CD4-positive, alpha-beta T cell treated with Interferon gamma for 1 hour (primary cell): ENCODE data around the gene SLC4A11.
"Not testable (repeated sequence)": the region's sequence is repeated elsewhere in the genome, so short reads cannot be mapped to it uniquely, and the experiment has no call there.

Source experiments
- DNase-seq: peaks from one replicate; pipeline ENCODE4 v3.0.0-alpha.2; 2020

Gene SLC4A11

DNA sequence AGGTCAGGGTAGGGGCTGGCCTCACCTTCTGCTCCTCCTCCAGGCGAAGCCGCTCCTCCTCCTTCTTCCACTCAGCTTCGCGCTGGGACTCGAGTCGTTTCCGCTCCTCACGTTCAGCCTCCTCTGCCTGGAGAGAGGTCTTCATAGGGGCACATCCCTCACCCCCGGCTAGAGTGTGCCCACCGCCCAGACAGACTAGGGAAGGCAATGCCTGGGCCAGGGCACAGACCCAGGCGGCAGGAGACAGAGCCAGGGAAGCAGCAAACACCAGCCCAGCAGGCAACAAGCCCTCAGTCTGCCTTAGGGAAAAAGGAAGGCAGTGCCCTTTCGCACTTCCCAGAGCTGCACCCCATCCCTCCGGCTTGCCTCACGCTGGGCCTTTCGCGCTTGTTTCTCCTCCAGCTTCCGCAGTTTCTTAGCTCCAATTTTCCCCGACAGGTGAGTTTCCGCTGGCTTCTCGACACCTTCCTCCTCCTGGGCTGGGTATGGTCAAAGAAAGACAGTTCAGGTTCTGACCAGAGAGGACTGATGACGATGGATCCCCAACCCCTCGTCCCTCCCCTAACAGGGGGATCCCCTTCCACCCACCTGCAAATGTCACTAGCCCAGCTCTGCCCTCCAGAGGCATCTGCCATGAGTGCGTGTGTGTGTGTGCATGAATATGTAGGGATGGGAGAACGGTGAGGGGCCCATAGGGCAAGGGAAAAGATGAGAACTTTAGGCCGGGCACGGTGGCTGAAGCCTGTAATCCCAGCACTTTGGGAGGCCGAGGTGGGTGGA, 38.8 kb downstream of the SLC4A11 start:
- no peak for DNase-seq

DNA sequence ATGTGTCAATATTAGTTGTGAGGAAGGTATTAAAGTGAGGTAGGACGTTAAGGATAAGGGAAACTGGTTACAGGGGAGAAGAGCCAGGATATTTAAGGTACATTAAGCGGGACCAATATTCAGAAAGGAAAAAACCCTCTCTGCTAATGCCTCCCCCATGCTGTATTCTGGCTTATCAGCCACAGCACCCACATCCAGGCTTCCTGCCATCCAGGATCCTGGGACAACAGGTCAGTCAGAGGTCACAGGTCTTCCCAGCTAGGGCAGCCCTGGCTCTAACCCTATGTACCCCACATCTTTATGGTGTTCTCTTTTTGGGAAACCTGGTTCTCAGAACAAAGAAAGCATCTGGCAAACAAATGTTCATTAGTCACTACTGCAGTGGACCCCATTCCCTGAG, 39.8 kb downstream of the SLC4A11 start:
- no peak for DNase-seq

DNA sequence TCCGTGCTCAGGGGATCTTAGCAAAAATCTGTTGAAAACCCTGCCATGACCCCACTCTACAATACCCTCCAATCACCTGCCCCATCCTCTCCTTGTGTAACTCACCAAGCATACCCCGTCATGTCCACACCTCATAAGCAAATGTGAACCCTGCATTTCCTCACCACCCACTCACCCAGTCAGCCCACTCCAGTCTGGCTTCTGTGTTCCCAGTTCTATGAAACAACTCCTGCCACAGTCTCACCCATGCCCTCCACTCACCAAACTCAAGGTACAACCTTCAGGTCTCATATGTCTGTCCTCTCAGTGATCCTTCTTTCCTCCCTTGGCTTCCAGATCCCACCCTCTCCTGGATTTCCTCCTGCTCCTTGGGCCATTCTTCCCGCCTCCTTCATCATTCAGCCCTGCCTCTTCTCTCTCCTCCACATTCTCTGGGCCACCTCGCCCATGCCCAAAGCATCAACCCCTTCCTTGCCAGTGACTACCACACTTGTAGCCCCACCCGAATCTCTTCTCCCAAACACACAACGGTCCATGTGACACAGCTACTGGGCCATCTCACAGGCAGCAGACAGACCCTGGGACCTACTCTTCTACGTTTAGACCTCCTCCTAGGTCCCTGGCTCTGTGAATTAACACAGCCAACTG, 43.3 kb downstream of the SLC4A11 start:
- DNase-seq = no peak

DNA sequence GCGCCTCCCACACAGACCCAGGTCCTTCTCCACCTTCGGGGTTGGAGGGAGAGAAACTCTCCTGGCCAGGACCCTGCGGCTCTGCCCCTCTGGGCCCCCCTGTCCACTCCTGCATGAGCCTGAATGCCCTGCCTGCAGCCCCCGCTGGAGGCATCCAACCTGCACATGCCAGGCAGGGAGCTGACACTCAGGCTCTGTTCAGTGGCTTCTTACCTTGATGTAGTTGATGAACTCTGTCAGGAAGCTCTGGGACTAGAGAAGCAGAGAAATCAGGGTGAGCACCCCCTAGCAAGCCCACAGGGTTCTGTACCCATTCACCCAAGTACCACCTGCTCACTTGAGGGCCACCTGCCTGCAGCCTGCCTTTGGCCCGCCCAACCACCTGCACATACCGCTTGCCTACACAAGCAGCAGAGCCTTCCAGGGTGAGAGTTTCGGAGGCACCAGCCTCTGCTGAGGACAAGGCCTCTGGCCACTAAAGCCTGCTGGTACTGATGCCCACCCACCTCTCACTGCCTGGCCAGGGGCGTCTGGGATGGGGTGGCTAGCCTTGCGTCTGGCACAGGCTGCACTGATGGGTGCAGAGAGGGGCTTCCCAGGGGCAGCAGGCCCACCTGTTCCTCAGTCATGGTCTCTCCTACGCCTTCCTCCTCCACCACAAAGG, 44.2 kb downstream of the SLC4A11 start:
- no peak for DNase-seq

DNA sequence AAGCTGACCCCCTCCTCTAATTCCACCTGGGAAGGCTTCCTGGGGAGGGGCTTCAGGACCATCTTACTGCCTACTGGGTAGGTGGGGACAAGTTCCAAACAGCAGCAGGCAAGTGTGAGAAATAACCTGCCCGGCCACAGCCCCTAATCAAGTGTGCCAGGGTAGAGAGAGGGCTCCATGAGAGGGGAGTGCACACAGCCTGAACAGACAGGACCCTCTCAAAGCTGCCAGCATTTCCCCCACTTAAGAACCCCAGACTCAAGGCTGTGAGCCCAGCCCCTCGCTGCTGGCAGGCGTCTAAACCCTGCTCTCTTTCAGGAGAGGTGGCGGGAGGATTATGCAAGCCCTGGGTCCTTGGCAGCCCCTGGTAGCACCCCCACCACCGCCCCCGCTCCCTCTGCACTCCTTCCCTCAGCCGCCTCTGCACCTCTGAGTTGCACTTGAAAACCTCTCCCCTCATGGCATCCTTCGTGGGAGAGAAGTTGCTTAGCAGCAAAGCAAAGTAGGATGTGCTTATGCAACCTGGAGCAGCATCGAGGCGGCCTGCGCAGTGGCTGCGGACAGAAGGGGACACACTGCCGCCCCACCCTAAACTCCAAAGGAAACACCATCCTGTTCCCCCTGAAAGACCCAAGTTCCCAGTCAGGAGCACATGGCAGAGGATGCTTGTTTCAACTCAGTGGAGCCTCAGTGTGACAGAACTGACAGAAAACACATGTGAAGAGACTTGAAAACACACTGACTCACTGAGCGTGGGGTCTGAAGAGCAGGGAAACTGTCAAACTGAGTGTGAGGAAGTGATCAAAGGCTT, 45.0 kb downstream of the SLC4A11 start:
- DNase-seq = no peak

DNA sequence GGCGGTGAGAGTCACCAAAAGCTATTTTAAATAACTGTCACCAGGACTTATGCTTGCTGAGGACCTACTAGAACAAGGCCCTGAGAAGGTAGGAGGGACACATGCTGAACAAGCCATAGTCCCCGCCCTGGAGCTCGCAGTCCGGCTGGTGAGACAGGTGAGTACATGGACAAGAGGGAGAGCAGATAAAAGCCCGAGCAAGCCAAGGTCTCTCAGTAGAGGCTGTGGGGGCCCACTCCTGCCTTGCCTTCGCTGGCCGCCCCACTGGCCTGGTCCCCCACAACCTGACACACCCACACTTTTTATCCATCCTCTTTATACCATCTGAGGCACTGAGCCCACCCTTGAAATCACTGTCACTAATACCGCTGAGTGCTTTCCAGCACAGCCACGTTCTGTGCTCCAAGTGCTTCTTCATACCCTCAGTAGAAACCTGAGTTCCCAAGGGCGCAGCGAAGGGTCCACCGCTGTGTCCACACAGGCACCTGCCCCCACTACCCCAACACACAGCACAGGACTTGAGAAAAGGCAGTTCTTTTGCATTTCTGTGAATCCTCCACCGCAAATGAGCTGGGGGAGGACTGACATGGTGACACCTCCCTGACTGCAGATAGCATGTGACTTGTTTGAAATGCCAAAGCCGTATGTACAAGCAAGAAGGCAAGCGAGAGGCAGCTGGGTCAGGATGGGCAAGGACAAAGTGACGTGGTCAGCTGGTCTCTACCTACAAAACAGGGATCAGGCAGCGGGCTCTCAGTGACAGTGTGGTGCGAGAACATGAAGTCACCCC, 46.6 kb downstream of the SLC4A11 start:
- DNase-seq = no peak

DNA sequence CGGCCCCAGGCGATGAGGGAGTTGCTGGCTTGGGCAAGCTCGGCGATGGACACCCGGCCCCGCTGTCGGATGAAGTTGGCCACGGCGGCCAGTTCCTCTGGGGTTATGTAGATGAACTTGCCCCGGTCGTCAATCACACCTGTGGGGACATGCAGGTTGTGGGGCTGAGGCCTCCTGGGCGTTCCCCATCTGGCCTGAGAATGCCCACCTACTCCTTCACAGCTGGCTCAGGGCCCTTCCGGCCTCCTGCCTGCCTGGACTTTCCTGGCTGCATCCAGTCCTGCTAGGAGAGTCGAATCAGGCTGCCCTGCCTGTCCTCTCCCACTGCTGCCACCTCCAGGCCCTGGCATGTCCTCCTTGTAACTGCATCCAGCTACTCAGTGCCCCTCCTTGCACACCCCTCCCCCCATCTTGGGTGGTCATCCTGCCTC, 48.3 kb downstream of the SLC4A11 start:
- no peak for DNase-seq

DNA sequence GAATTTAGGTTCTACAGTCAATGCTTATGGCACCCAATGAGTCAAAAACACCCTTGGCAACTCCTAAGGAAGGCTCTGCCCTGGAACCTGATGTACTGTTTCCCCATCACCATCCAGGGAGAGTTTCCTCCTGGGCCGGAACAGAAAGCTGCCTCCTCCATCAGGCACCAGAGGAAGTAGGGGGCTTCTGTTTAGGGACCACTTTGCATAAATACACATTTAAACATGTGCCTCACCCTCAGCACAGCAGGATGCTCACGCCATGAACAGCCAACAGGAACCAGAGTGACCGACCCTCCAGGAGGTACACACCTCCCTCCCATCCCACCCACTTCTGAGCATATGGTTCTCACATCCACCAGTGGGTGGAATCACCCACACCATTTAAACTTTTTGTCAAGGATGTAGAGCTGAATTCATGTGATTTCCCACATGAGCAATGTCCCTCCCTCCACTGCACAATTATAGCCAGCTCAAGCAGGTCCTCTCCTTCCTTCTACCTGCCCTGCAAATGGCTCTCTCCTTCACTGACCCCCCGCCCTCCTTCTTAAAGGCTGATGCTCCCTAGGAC, 49.3 kb downstream of the SLC4A11 start:
- no peak for DNase-seq

DNA sequence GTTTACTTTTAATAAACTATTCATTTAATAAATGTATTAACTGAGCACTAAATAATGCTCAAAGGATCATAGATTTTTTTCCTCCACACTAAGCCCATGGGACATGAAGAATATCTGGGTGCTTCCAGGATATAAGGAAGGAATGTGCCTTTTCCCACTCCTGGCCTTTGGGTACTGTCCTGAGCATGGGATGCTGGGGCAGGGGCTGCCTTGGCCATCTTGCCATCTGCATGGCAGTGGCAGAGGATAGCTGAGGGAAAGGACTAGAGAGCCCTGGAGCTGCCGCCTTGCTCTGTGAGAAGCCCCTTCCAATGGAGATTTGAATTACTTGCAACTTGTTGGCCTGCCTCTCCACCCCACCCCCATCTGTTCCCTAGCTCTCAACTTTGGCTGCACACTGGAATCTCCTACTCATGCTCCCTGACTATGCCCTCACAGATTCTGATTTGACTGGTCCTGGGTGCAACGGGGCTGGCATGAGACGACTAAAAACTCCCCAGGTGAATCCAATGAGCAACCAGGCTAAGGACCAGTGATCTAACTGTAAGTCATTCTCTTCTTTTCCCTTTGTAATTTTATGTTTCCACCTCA, 50.1 kb downstream of the SLC4A11 start:
- DNase-seq = no peak

DNA sequence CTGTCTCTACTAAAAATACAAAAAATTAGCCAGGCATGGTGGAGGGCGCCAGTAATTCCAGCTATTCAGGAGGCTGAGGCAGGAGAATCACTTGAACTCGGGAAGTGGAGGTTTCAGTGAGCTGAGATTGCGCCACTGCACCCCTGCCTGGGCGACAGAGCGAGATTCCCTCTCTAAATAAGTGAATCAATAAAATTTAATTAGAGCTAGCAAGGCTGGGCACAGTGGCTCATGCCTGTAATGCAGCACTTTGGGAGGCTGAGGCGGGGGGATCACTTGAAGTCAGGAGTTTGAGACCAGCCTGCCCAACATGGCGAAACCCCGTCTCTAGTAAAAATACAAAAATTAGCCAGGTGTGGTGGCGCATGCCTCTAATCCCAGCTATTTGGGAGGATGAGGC, 51.1 kb downstream of the SLC4A11 start:
- not testable (repeated sequence) for DNase-seq

DNA sequence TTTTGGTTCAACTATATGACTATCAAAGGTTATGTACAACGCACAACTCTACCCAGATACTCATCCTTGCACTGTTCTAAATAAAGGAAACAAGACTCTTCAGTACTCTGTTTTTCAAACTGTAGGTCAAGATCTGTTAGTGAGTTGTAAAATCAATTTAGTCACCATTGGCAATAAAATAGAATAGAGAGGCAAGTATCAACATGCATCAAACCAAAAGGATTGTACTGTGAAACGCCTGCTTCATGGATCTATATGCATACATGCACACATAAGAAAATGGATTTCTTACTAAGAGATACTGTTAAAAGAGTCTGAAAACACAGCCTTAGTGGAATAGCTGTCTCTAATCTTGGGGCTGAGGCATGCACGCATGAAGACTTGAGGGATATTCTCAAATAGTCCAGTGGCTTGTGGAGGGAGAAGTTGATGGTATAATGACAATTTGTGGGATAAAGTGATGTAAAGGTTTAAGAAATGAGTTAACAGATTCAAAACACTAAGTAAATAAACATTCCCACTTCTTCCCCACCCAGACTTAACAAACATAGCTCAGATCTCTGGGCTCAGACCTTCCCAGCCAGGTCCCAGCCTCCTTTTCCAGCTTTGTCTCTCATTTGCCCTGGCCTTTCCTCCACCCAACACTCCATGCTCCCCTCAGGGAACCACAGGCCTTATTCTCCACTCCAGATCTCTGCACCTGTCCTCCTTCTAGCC, 54.9 kb downstream of the SLC4A11 start:
- DNase-seq = no peak

DNA sequence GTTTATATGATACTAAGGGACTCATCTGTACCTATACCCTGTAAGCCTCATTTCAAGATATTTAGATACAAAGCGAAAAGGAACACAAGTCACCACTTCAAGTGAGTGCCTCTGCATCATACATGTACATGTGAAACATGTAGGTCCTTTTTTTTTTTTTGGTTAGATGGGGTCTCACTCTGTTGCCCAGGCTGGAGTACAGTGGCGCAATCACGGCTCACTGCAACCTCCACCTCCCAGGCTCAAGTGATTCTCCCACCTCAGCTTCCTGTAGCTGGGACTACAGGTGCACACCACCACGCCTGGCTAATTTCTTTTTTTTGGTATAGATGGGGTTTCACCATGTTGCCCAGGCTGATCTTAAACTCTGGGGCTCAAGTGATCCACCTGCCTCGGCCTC, 56.6 kb downstream of the SLC4A11 start:
- DNase-seq = not testable (repeated sequence)

DNA sequence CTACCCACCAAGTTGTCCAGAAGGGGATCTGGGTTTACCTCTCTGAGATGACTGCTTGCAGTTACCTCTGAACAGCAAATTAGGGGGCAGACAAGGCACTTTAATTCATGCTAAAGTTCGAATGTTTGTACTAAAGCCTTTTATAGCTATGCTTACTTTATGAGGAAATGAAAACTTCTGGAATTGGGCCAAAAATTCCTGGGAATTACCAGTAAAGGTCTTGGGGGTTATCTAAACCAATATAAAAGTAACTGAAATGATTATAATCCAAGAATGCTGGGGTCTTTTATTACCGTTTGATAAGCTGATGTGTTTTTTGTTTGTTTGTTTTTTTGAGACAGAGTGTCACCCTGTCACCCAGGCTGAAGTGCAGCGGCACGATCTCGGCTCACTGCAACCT, 57.7 kb downstream of the SLC4A11 start:
- DNase-seq = no peak

DNA sequence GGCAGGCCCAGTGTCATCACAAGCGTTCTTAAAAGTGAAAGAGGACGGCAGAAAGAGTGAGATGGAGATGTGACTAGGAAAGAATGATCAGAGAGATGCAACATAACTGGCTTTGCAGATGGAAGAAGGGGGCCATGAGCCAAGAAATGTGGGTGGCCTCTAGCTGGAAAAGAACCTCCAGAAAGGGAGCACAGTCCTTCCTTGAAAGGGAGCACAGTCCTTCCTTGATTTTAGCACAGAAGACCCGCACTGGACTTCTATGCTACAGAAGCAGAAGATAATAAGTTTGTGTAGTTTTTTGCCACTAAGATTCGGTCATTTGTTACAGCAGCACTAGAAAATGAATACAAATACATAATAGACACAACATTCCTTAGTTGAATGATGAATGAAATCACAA, 58.7 kb downstream of the SLC4A11 start:
- no peak for DNase-seq

DNA sequence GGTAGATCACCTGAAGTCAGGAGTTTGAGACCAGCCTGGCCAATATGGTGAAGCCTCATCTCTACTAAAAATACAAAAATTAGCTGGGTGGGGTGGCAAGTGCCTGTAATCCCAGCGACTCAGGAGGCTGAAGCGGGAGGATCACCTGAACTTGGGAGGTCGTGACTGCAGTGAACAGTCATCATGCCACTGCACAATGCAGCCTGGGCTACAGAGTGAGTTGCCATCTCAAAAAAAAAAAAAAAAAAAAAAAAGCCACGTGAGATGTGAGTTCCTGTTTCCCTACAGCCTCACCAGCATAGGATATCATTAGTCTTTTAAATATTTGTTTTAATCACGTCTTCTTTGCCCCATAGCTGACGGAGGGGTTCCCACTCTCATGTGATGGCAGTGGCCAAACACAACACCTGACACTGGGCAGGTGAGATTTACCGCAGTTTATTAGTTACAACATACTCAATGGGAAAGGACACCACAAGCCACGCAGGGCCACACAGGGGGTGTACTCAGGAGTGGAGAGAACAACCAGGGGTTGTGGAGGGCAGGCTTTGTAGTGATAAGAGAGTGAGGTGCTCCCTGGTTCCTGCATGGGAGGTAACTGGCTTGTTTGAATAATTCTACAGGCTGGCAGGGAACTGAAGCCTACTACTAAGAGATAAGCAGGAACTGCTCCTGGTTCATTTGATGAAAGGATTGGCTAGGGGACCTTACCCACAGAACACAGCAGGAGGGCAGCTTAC, 61.1 kb downstream of the SLC4A11 start:
- no peak for DNase-seq
